HG02981 (cell line): ENCODE measurements around the gene KDM4E.
"Not testable (repeated sequence)": the region's sequence is repeated elsewhere in the genome, so short reads cannot be mapped to it uniquely, and the experiment has no call there.

ENCODE experiments used
- ATAC-seq: cut with Tn5 transposase; IDR thresholded peaks from one replicate; pipeline ENCODE4 v1.9.1; 2021; ENCODE audit warnings: mild to moderate bottlenecking, moderate library complexity; ENCODE audit not compliant: unreplicated experiment

Gene KDM4E

GRCh38 chr11:95049122-95049521 is 24.1 kb downstream of the KDM4E start, which contains the start of gene KDM4F:
KDM4F (plus strand) TSS chr11:95049422.
- ATAC-seq: not testable (repeated sequence)

- ATAC-seq: no peak
Observed at GRCh38 chr11:95050595-95051202, 25.6 kb downstream of the KDM4E start.

GRCh38 chr11:95054356-95054755 is 29.3 kb downstream of the KDM4E start:
- no peak for ATAC-seq

GRCh38 chr11:95055283-95055897 is 30.3 kb downstream of the KDM4E start:
- ATAC-seq: peak; percentile 96

GRCh38 chr11:95057959-95058358 is 32.9 kb downstream of the KDM4E start:
- ATAC-seq: no peak

GRCh38 chr11:95058621-95059020 is 33.6 kb downstream of the KDM4E start:
- ATAC-seq: no peak

- ATAC-seq: no peak
Observed at GRCh38 chr11:95059046-95059445, 34.0 kb downstream of the KDM4E start.

- ATAC-seq: no peak
Observed at GRCh38 chr11:95065336-95065735, 40.3 kb downstream of the KDM4E start.

- ATAC-seq: peak; percentile 29
Observed at GRCh38 chr11:95066716-95067038, 41.6 kb downstream of the KDM4E start, which contains the start of gene SRSF8. SRSF8 (plus strand) TSS chr11:95066919; CDS start chr11:95067227, 308 bp downstream.

- ATAC-seq: peak; percentile 56
Observed at GRCh38 chr11:95067039-95067840, 42.2 kb downstream of the KDM4E start.

GRCh38 chr11:95067841-95068219 is 42.8 kb downstream of the KDM4E start:
- no peak for ATAC-seq

GRCh38 chr11:95068549-95068948 is 43.5 kb downstream of the KDM4E start:
- ATAC-seq: peak; percentile 72

GRCh38 chr11:95070471-95070870 is 45.4 kb downstream of the KDM4E start:
- ATAC-seq: no peak

GRCh38 chr11:95072948-95073347 is 47.9 kb downstream of the KDM4E start:
- no peak for ATAC-seq

- ATAC-seq: no peak
Observed at GRCh38 chr11:95074792-95075563, 49.9 kb downstream of the KDM4E start.

GRCh38 chr11:95076416-95076815 is 51.4 kb downstream of the KDM4E start:
- ATAC-seq: peak; percentile 81

GRCh38 chr11:95076981-95077380 is 51.9 kb downstream of the KDM4E start:
- no peak for ATAC-seq
